Kidney (tissue), 14 donors: ENCODE results near the gene CALN1. TPM values are rescaled to one million over a fixed set of nuclear protein-coding genes. Genes with fewer than 3 reads are reported as not detected.

Source experiments
- DNase-seq, 5 donors: peaks; one replicate each; pipeline ENCODE4 v3.0.0-alpha.2; 2013 to 2020
- FAIRE-seq: peaks from 2 replicates; lab custom pipeline; 2012; peaks lifted over from hg19 to GRCh38; lab: Jason Lieb, UNC
- H3K27ac ChIP-seq, 2 donors: one replicate each; pipeline ENCODE4 v1.7.0; 2013; ENCODE audit warnings: low read depth in 2 of 2, low read length in 2 of 2, inconsistent platforms in 1 of 2
- H3K27me3 ChIP-seq: one replicate; pipeline ENCODE4 v1.7.1; 2013; ENCODE audit warnings: low read length, inconsistent platforms; ENCODE audit not compliant: control insufficient read depth, insufficient read depth
- H3K36me3 ChIP-seq, 3 donors: one replicate each; pipeline versions ENCODE4 v1.7.0 to v1.7.1; 2013; ENCODE audit warnings: low read length in 3 of 3, control low read depth in 1 of 3, inconsistent platforms in 1 of 3; ENCODE audit not compliant: insufficient read depth in 3 of 3, control insufficient read depth in 2 of 3
- H3K4me1 ChIP-seq, 3 donors: one replicate each; pipeline versions ENCODE4 v1.7.0 to v1.7.1; 2013; ENCODE audit warnings: low read length in 3 of 3, inconsistent platforms in 1 of 3, low read depth in 1 of 3; ENCODE audit not compliant: control insufficient read depth in 2 of 3, insufficient read depth in 2 of 3
- H3K4me3 ChIP-seq, 3 donors: one replicate each; pipeline versions ENCODE4 v1.7.0 to v1.8.1; 2013; ENCODE audit warnings: low read length in 3 of 3, control low read depth in 1 of 3, inconsistent platforms in 1 of 3
- H3K9ac ChIP-seq, 3 donors: one replicate each; pipeline versions ENCODE4 v1.7.0 to v1.7.1; 2013; ENCODE audit warnings: low read length in 3 of 3, control low read depth in 1 of 3, inconsistent platforms in 1 of 3
- H3K9me3 ChIP-seq, 3 donors: one replicate each; pipeline versions ENCODE4 v1.7.0 to v1.7.1; 2013; ENCODE audit warnings: low read length in 3 of 3, control low read depth in 1 of 3, inconsistent platforms in 1 of 3; ENCODE audit not compliant: control insufficient read depth in 2 of 3, insufficient read depth in 1 of 3
- CTCF ChIP-seq: IDR thresholded peaks from 3 replicates; pipeline ENCODE4 v1.5.1; 2012; ENCODE audit warnings: mild to moderate bottlenecking, moderate library complexity, borderline replicate concordance; ENCODE audit not compliant: insufficient read depth; ENCODE audit errors: extremely low read depth
- intact Hi-C: fragments of 100-400 bp; cut with DNase I; formaldehyde crosslinking; loops from one replicate; pipeline ENCODE4 v1.11.1; 2022
- polyA plus RNA-seq: library from polyadenylated mRNA; stranded (reverse); fragments of 350-450 nt; fragmentation: Illumina TruSeq; extraction: RNeasy Lipid Tissue Mini Kit (QIAGEN cat#74804); gene quantifications from one replicate; pipeline ENCODE4 v1.2.3, GENCODE V29; 2014; ENCODE audit warnings: low read depth, low replicate concordance; ENCODE audit not compliant: insufficient read depth
- total RNA-seq: library from RNA; stranded (reverse); fragmentation: NEBNext Ultra II Directional; extraction: Animal tissue kit (Norgen Biotek cat#: 25700); gene quantifications from one replicate; pipeline ENCODE4 v1.2.1, GENCODE V29; 2021
- donor health status: control.
- donor health status: control.
- donor health status: control.
- donor health status: control.
- donor health status: control.
- donor health status: DM: yes; HTN: yes; CAD: no.
- donor health status: Normal renal cell carcinoma (clear cell type).

Gene CALN1
- total and polyA plus RNA-seq, 2 donors from 2014 or later = not detected

- H3K27ac ChIP-seq = no peak overlapping the region
- no peaks in the 10 kb centered on the region for H3K27me3 ChIP-seq
- no peak overlapping the region for H3K9ac ChIP-seq
- no peak for TF ChIP-seq CTCF
- DNase-seq = no peak
- no peaks in the 10 kb centered on the region for H3K36me3 ChIP-seq
- H3K4me1 ChIP-seq = no peaks in the 10 kb centered on the region
- FAIRE-seq = no peak
- intact Hi-C loops = no loop called here
- no peak overlapping the region for H3K4me3 ChIP-seq
- H3K9me3 ChIP-seq = no peaks in the 10 kb centered on the region
These were observed 474.2 kb downstream of the CALN1 start for GRCh38 chr7:71937840-71938371.

GRCh38 chr7:71935674-71936073 lies 476.5 kb downstream of the CALN1 start:
- no peak for TF ChIP-seq CTCF
- DNase-seq = no peak
- no peak overlapping the region for H3K27ac ChIP-seq
- FAIRE-seq = no peak
- no peaks in the 10 kb centered on the region for H3K27me3 ChIP-seq
- intact Hi-C loops = no loop called here
- H3K9ac ChIP-seq = no peak overlapping the region
- H3K4me3 ChIP-seq = no peak overlapping the region
- H3K36me3 ChIP-seq = no peaks in the 10 kb centered on the region
- H3K4me1 ChIP-seq = no peaks in the 10 kb centered on the region
- H3K9me3 ChIP-seq = no peaks in the 10 kb centered on the region

GRCh38 chr7:71933426-71933825 lies 478.7 kb downstream of the CALN1 start:
- no peaks in the 10 kb centered on the region for H3K27me3 ChIP-seq

More at GRCh38 chr7:71933426-71933825, 478.7 kb downstream of the CALN1 start:
- intact Hi-C loops = no loop called here
- no peak overlapping the region for H3K9ac ChIP-seq
- no peaks in the 10 kb centered on the region for H3K36me3 ChIP-seq
- H3K27ac ChIP-seq = no peak overlapping the region
- no peak overlapping the region for H3K4me3 ChIP-seq
- TF ChIP-seq CTCF = no peak
- DNase-seq = no peak
- no peaks in the 10 kb centered on the region for H3K9me3 ChIP-seq
- no peak for FAIRE-seq
- H3K4me1 ChIP-seq = no peaks in the 10 kb centered on the region
